Fibroblast of the aortic adventitia (primary cell): ENCODE measurements around the gene P4HA2. TPM values are rescaled to one million over a fixed set of nuclear protein-coding genes. Genes with fewer than 3 reads are reported as not detected.
A peak's percentile ranks its signal among the peaks of the same experiment; 100 is the strongest.

Experiments
- DNase-seq: peaks from one replicate; pipeline ENCODE4 v3.0.0-alpha.2; 2010; ENCODE audit warnings: low read depth
- H3K4me3 ChIP-seq: 2 replicates; pipeline ENCODE4 v1.5.1; 2011; ENCODE audit warnings: low read depth, mild to moderate bottlenecking, control low read depth, low read length, moderate library complexity
- total RNA-seq: library from RNA; depleted of rRNA; stranded (reverse); fragments of >200 nt; gene quantifications from 2 replicates; pipeline ENCODE4 v1.2.3, GENCODE V29; 2012; ENCODE audit warnings: low replicate concordance
- TF ChIP-seq, protein P1 (sequence below): IDR thresholded peaks from 2 replicates; pipeline ENCODE4 v1.5.1; 2011; ENCODE audit warnings: mild to moderate bottlenecking, low read length, control low read depth, inconsistent platforms; ENCODE audit not compliant: insufficient read depth

Gene P4HA2
- total RNA-seq, 1 donor, result 104 TPM

DNA sequence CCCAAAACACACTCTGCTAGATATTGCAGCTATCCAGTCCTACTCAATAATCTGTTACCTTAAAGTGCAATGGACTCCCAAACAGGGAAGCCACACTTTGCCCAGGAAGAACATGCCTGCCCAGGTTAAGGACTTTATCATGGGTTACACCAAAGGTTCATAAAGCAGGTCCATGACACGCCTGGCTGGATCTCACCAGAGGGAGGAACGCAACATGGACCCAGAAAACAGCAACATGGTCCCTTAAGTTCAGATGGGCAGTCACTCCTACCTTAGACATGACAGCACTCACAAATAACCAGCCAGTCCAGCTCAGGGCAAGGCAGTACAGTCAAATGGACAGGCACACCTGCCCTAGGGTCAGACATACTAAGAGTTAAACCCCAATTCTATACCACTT lies 3.8 kb downstream of the P4HA2 start:
- TF ChIP-seq, protein P1, sequence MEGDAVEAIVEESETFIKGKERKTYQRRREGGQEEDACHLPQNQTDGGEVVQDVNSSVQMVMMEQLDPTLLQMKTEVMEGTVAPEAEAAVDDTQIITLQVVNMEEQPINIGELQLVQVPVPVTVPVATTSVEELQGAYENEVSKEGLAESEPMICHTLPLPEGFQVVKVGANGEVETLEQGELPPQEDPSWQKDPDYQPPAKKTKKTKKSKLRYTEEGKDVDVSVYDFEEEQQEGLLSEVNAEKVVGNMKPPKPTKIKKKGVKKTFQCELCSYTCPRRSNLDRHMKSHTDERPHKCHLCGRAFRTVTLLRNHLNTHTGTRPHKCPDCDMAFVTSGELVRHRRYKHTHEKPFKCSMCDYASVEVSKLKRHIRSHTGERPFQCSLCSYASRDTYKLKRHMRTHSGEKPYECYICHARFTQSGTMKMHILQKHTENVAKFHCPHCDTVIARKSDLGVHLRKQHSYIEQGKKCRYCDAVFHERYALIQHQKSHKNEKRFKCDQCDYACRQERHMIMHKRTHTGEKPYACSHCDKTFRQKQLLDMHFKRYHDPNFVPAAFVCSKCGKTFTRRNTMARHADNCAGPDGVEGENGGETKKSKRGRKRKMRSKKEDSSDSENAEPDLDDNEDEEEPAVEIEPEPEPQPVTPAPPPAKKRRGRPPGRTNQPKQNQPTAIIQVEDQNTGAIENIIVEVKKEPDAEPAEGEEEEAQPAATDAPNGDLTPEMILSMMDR, result no peak
- H3K4me3 ChIP-seq, result peak overlapping the region; percentile 32
- DNase-seq, result no peak

GRCh38 chr5:132222649-132223038 lies 5.0 kb downstream of the P4HA2 start:
- TF ChIP-seq, protein P1, result no peak
- DNase-seq, result no peak
- no peak overlapping the region for H3K4me3 ChIP-seq

- peak overlapping the region; percentile 13 for H3K4me3 ChIP-seq
- peak; percentile 99 for DNase-seq
- TF ChIP-seq, protein P1, result peak; percentile 52
Observed at GRCh38 chr5:132221781-132222648, 5.6 kb downstream of the P4HA2 start.

DNA sequence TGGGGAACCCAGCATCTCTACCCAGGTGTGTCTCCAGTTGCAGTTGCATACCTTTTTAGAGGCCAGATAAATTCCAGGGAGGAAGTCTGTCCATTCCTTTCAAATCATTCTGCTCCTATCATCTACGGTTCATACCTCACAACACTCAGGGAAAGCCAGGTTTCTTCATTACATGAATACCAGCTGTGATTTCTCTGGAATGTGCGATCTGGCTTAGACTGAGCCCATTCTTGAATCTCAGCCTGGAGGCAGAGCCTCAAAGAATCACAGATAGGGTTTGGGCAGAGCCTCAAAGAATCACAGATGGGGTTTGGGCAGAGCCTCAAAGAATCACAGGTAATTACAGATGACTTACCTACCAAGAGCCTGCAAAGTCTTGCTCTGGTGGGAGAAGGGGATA lies 7.2 kb downstream of the P4HA2 start:
- TF ChIP-seq, protein P1, result no peak
- no peak overlapping the region for H3K4me3 ChIP-seq
- peak; percentile 75 for DNase-seq

DNA sequence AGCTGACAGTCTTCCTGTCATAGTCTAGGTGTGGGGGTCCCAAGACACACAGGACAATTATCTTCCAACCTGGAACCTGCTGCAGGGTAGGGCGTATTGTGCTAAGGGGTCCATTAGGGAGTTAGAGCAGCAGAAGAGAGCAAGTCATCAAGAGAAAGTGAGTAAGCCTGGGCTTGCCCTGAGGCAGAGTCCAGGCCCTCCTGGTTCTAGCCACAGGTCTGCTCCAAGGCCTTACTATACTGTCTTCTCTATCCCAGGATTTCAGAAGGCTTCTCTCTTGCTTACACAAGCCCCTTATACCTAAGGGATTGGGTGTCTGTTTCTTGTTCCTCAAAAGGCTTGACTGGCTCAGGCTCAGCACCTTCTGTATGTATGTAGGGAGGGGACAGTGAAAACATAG lies 7.7 kb downstream of the P4HA2 start:
- H3K4me3 ChIP-seq, result no peak overlapping the region
- TF ChIP-seq, protein P1, result no peak
- no peak for DNase-seq

DNA sequence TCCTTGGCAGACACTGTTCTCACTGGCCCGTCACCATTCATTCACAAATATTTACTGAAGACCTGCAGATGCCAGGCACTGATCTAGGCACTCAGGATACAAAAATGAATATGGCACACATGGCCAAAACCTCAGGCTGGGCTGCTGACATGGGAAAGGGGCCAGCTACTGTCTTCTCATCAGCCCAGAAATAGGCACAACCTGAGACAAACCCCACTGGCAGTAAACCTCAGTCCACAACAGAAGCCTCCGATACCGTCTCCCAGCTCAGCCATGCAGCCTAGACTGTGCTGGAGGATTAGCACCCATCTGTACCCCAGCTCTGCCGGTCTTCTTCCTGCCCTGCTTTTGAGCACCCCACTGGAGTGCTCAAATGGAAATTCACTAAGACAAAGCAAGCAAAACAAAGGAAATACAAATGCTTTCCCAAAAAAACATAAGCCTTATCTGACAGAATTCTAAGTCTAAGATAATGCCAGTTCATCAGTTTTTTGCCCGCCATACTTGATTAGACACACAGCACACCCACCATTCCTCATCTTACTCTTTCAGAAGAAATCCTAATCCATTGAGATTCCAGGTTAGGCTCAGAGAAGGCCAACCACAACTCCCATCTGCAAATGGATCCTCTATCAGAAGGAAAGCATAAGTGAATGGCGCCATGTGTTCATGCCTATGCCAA lies 8.2 kb downstream of the P4HA2 start:
- TF ChIP-seq, protein P1, result no peak
- DNase-seq, result no peak
- H3K4me3 ChIP-seq, result no peak overlapping the region
